Endothelial cell of umbilical vein (primary cell): ENCODE measurements around the gene SECTM1. TPM values are rescaled to one million over a fixed set of nuclear protein-coding genes. Genes with fewer than 3 reads are reported as not detected.

Source experiments
- BruUV-seq: library from RNA; stranded (reverse); fragments of 400-500 nt; replicated peaks from 2 replicates; lab custom pipeline; 2021; lab: Mats Ljungman, UMichigan
- CTCF ChIA-PET: fragments of 300-600, 350-600 bp; sonication (Branson Sonifier 250); formaldehyde crosslinking; loops from one replicate; lab custom pipeline; 2021; ENCODE audit warnings: antibody characterized with exemption, inconsistent platforms; lab: Charles Lee
- POLR2A ChIA-PET: fragments of 300-600, 350-600 bp; sonication (Branson Sonifier 250); formaldehyde crosslinking; loops from one replicate; lab custom pipeline; 2021; ENCODE audit warnings: antibody characterized with exemption, inconsistent platforms; lab: Charles Lee
- DNase-seq: peaks from one replicate; pipeline ENCODE4 v3.0.0-alpha.2; 2011; ENCODE audit warnings: low read depth, low spot score
- FAIRE-seq: peaks from 2 replicates; lab custom pipeline; 2011; peaks lifted over from hg19 to GRCh38; lab: Jason Lieb, UNC
- H2AFZ ChIP-seq: 2 replicates; pipeline ENCODE4 v1.6.0; 2012; ENCODE audit warnings: low read depth, low read length, control low read depth, inconsistent platforms
- H3K27ac ChIP-seq: 2 replicates; pipeline ENCODE4 v1.5.1; 2011; ENCODE audit warnings: low read depth, mild to moderate bottlenecking, control low read depth, low read length, moderate library complexity; ENCODE audit not compliant: insufficient read depth
- H3K27me3 ChIP-seq, 2 experiments: 2 replicates each; pipeline versions ENCODE4 v1.6.0 to v1.6.1; 2011; ENCODE audit warnings: low read length in 2 of 2, mixed read lengths in 1 of 2; ENCODE audit not compliant: control insufficient read depth in 2 of 2, insufficient read depth in 2 of 2
- H3K36me3 ChIP-seq, 2 experiments: 2 replicates in 1 of 2; 3 replicates in 1 of 2; pipeline ENCODE4 v1.5.1; 2011; ENCODE audit warnings: low read length in 2 of 2, mild to moderate bottlenecking in 1 of 2, moderate library complexity in 1 of 2; ENCODE audit not compliant: control insufficient read depth in 2 of 2, insufficient read depth in 2 of 2; ENCODE audit errors: extremely low read depth in 1 of 2
- H3K4me1 ChIP-seq: 3 replicates; pipeline ENCODE4 v1.5.1; 2011; ENCODE audit warnings: mild to moderate bottlenecking, low read length; ENCODE audit not compliant: control insufficient read depth, insufficient read depth; ENCODE audit errors: extremely low read depth
- H3K4me2 ChIP-seq: 2 replicates; pipeline ENCODE4 v1.6.1; 2011; ENCODE audit warnings: low read length, control low read depth, mixed read lengths; ENCODE audit not compliant: insufficient read depth
- H3K4me3 ChIP-seq, 3 experiments: fragments of 200-600 bp in 1 of 3; sonication (generic), shearing (Covaris generic) in 1 of 3; replicated peaks in 1 of 3; 2 replicates each; pipeline ENCODE4 v1.5.1; 2011 to 2016; ENCODE audit warnings: control low read depth in 3 of 3, low read length in 3 of 3, mild to moderate bottlenecking in 2 of 3, inconsistent platforms in 1 of 3, low read depth in 1 of 3, moderate library complexity in 1 of 3; ENCODE audit not compliant: insufficient read depth in 1 of 3
- H3K79me2 ChIP-seq: 2 replicates; pipeline ENCODE4 v1.6.0; 2012; ENCODE audit warnings: low read length, inconsistent platforms; ENCODE audit not compliant: control insufficient read depth, insufficient read depth
- H3K9ac ChIP-seq: replicated peaks from 2 replicates; pipeline ENCODE3; 2011; ENCODE audit warnings: low read length, control low read depth; ENCODE audit not compliant: insufficient read depth; ENCODE audit errors: extremely low read depth
- H3K9me1 ChIP-seq: replicated peaks from 3 replicates; pipeline ENCODE4 v1.6.0; 2011; ENCODE audit warnings: mild to moderate bottlenecking, low read length; ENCODE audit not compliant: control insufficient read depth, insufficient read depth; ENCODE audit errors: extremely low read depth
- H3K9me3 ChIP-seq: replicated peaks from 2 replicates; pipeline ENCODE4 v1.5.1; 2012; ENCODE audit warnings: low read length, inconsistent platforms; ENCODE audit not compliant: control insufficient read depth, insufficient read depth
- H4K20me1 ChIP-seq: replicated peaks from 2 replicates; pipeline ENCODE3; 2011; ENCODE audit warnings: mild to moderate bottlenecking, low read length; ENCODE audit not compliant: control insufficient read depth, insufficient read depth; ENCODE audit errors: extremely low read depth
- CTCF ChIP-seq, 2 donors: IDR thresholded peaks; 1 replicate in 1 of 2; 2 replicates in 1 of 2; pipeline ENCODE4 v1.5.1; 2011; ENCODE audit warnings: low read length in 2 of 2, mild to moderate bottlenecking in 2 of 2, moderate library complexity in 2 of 2, control low read depth in 1 of 2, inconsistent platforms in 1 of 2, low read depth in 1 of 2; ENCODE audit not compliant: insufficient read depth in 1 of 2; ENCODE audit errors: extremely low read depth in 1 of 2
- EZH2 ChIP-seq: IDR thresholded peaks from 2 replicates; pipeline ENCODE4 v1.6.1; 2012; ENCODE audit warnings: borderline replicate concordance, low read depth, mild to moderate bottlenecking, moderate library complexity, low read length, inconsistent platforms; ENCODE audit not compliant: severe bottlenecking
- FOS ChIP-seq: IDR thresholded peaks from 2 replicates; pipeline ENCODE4 v1.6.1; 2011; ENCODE audit warnings: mild to moderate bottlenecking, low read length, moderate library complexity, borderline replicate concordance; ENCODE audit not compliant: insufficient read depth
- GATA2 ChIP-seq: IDR thresholded peaks from 2 replicates; pipeline ENCODE4 v1.7.0; 2011; ENCODE audit warnings: low read depth, mild to moderate bottlenecking, moderate library complexity, mixed read lengths, low read length; ENCODE audit not compliant: insufficient read length, insufficient read depth
- JUN ChIP-seq: IDR thresholded peaks from 2 replicates; pipeline ENCODE4 v1.6.1; 2011; ENCODE audit warnings: borderline replicate concordance, low read depth; ENCODE audit not compliant: insufficient read length, insufficient read depth
- MAX ChIP-seq: IDR thresholded peaks from 2 replicates; pipeline ENCODE4 v1.6.1; 2011; ENCODE audit not compliant: insufficient read depth, insufficient read length
- MYC ChIP-seq: IDR thresholded peaks from one replicate; pipeline ENCODE4 v1.6.1; 2011; ENCODE audit warnings: mild to moderate bottlenecking, low read depth, low read length
- POLR2A ChIP-seq: IDR thresholded peaks from 2 replicates; pipeline ENCODE4 v1.6.1; 2012; ENCODE audit warnings: low read depth, mild to moderate bottlenecking, control low read depth, low read length
- POLR2AphosphoS5 ChIP-seq: IDR thresholded peaks from 2 replicates; pipeline ENCODE4 v1.6.1; 2012; ENCODE audit warnings: low read depth, mild to moderate bottlenecking, control low read depth, low read length, moderate library complexity; ENCODE audit not compliant: insufficient read depth
- dilution Hi-C: fragments of 300-500 bp; cut with MboI; formaldehyde crosslinking; loops from one replicate; pipeline ENCODE4 v1.15.0; 2019; ENCODE audit warnings: low sequenced_read_pairs; ENCODE audit not compliant: extremely low pct_ligation_motif_present
- intact Hi-C: fragments of 100-400 bp; cut with micrococcal nuclease; formaldehyde crosslinking; loops from one replicate; pipeline ENCODE4 v1.10.0; 2022
- polyA plus RNA-seq, 4 experiments: library from polyadenylated mRNA; depleted of rRNA in 3 of 4; stranded (reverse) in 3 of 4; unstranded in 1 of 4; fragments of >200 nt; gene quantifications; 2 replicates each; pipeline versions ENCODE4 v1.2.1 to v1.2.3, GENCODE V29; 2011 to 2012; ENCODE audit warnings: missing spikeins in 1 of 4
- total RNA-seq: library from RNA; stranded (reverse); gene quantifications from 2 replicates; pipeline ENCODE4 v1.2.3, GENCODE V29; 2021

Gene SECTM1
- total and polyA plus RNA-seq, 2 donors (not counting 3 experiments of a cell fraction or from before 2014, with no cell fraction given): 1.9 to 2.3 TPM

- intact Hi-C loops (loop anchor here (1.0 kb wide), 1 partner anchor 21 kb away; no protein-coding TSS in a partner anchor), dilution Hi-C loops (no loop called here)
- Histone ChIP-seq H3K9me3 (no peaks in the 10 kb centered on the region), H3K79me2 (no peaks in the 10 kb centered on the region), H3K36me3 (no peaks in the 10 kb centered on the region), H2AFZ (no peak overlapping the region), H4K20me1 (no peaks in the 10 kb centered on the region), H3K9me1 (no peaks in the 10 kb centered on the region), H3K4me1 (peaks cover 24% of the 10 kb centered on the region), H3K9ac (no peak overlapping the region), H3K27me3 (no peaks in the 10 kb centered on the region), H3K27ac (no peak overlapping the region), H3K4me3 (no peak overlapping the region), H3K4me2 (no peak overlapping the region)
- FAIRE-seq (peak; percentile 67), DNase-seq (peak; percentile 35)
- CTCF ChIA-PET: interaction anchor here (0.6 to 4.4 kb wide), 17 partner anchors 10 to 466 kb away, joined by 3 to 26 read pairs (median 4); partner anchors contain the start of gene SECTM1
- no TSS peak for BruUV-seq
- TF ChIP-seq POLR2A: no peak
- peak; percentile 81 to 90 for TF ChIP-seq CTCF (IDR thresholded peaks at IDR 0.05; ENCODE audit: extremely low read depth in 1 of 2, insufficient read depth in 1 of 2, low read depth in 1 of 2, low read length in 2 of 2)
- POLR2A ChIA-PET: no interaction called here
Observed at GRCh38 chr17:82300707-82301270, 32.8 kb downstream of the SECTM1 start.

GRCh38 chr17:82300228-82300627 is 33.3 kb downstream of the SECTM1 start:
- H3K9me3 ChIP-seq: no peaks in the 10 kb centered on the region
- BruUV-seq: no TSS peak
- no peaks in the 10 kb centered on the region for H3K27me3 ChIP-seq
- H3K9me1 ChIP-seq: no peaks in the 10 kb centered on the region
- intact Hi-C loops (no loop called here), dilution Hi-C loops (no loop called here)
- H3K36me3 ChIP-seq: no peaks in the 10 kb centered on the region
- FAIRE-seq (no peak), DNase-seq (no peak)
- H3K9ac ChIP-seq: no peak overlapping the region
- TF ChIP-seq CTCF (IDR thresholded peaks at IDR 0.05; ENCODE audit: extremely low read depth in 1 of 2, insufficient read depth in 1 of 2, low read depth in 1 of 2, low read length in 2 of 2) (no peak), GATA2 (no peak), EZH2 (no peak), POLR2A (no peak), JUN (no peak), MAX (no peak), FOS (no peak), POLR2AphosphoS5 (no peak), MYC (no peak)
- H3K4me3 ChIP-seq: no peak overlapping the region
- no peak overlapping the region for H2AFZ ChIP-seq
- no peaks in the 10 kb centered on the region for H3K79me2 ChIP-seq
- no peaks in the 10 kb centered on the region for H4K20me1 ChIP-seq
- H3K4me1 ChIP-seq: peaks cover 28% of the 10 kb centered on the region
- H3K4me2 ChIP-seq: no peak overlapping the region
- H3K27ac ChIP-seq: no peak overlapping the region
- ChIA-PET CTCF (interaction anchor here (0.6 to 4.4 kb wide), 11 partner anchors 13 to 466 kb away, joined by 3 to 26 read pairs (median 4); partner anchors contain the start of gene SECTM1), POLR2A (no interaction called here)
